ENCODE measurements around the gene ZNF697. TPM values are rescaled to one million over a fixed set of nuclear protein-coding genes. Genes with fewer than 3 reads are reported as not detected.
A peak's percentile ranks its signal among the peaks of the same experiment; 100 is the strongest.

ZNF697 gene
- total RNA-seq, 1 experiment from 2014 or later: 2.9 TPM

DNA sequence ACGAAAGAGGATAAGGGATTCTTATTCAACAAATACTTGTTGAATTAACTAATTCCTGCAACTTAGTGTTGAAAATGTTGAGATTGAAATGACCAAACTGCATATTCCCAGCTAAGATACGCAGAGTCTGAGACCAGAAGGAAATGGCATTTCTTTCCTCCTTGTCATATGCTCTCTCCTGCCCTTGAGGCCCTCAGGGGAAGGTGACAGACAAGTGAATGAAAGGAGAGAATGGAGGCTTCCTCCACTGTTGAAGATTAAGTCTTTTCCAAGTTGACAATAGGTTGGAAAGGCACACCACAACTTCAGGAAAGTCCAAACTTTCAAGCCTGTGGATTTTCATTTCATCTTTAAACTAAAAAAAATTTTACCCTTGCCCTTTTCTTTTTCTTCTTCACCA, 3.1 kb upstream of the ZNF697 start:
- peaks cover 3% of the 10 kb centered on the region for H3K27me3 Mint-ChIP-seq (ENCODE audit: insufficient read depth, unreplicated experiment)
- intact Hi-C loops (cut with micrococcal nuclease; ENCODE audit: unreplicated experiment): no loop called here
- H3K4me3 ChIP-seq (ENCODE audit: low read depth, low read length): no peak overlapping the region
- BruUV-seq (replicated peaks): no TSS peak
- POLR2A ChIA-PET: no interaction called here
- H3K27me3 ChIP-seq (replicated peaks; ENCODE audit: control insufficient read depth, insufficient read depth, low read length): no peaks in the 10 kb centered on the region
- CTCF ChIA-PET: no interaction called here
- H3K4me1 Mint-ChIP-seq (ENCODE audit: low read depth, unreplicated experiment): peaks cover 6% of the 10 kb centered on the region
- H3K4me1 ChIP-seq: no peaks in the 10 kb centered on the region
- no peak for DNase-seq
- no peaks in the 10 kb centered on the region for H3K9me3 Mint-ChIP-seq (ENCODE audit: unreplicated experiment)
- H3K27ac Mint-ChIP-seq (ENCODE audit: unreplicated experiment): no peak overlapping the region
- no peak overlapping the region for H3K4me3 Mint-ChIP-seq (ENCODE audit: unreplicated experiment)
- TF ChIP-seq, protein P1, sequence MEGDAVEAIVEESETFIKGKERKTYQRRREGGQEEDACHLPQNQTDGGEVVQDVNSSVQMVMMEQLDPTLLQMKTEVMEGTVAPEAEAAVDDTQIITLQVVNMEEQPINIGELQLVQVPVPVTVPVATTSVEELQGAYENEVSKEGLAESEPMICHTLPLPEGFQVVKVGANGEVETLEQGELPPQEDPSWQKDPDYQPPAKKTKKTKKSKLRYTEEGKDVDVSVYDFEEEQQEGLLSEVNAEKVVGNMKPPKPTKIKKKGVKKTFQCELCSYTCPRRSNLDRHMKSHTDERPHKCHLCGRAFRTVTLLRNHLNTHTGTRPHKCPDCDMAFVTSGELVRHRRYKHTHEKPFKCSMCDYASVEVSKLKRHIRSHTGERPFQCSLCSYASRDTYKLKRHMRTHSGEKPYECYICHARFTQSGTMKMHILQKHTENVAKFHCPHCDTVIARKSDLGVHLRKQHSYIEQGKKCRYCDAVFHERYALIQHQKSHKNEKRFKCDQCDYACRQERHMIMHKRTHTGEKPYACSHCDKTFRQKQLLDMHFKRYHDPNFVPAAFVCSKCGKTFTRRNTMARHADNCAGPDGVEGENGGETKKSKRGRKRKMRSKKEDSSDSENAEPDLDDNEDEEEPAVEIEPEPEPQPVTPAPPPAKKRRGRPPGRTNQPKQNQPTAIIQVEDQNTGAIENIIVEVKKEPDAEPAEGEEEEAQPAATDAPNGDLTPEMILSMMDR (IDR thresholded peaks at IDR 0.05; ENCODE audit: insufficient read depth in 1 of 2, low read depth in 1 of 2, low read length in 1 of 2, severe bottlenecking in 1 of 2, unreplicated experiment in 1 of 2): no peak
- no peaks in the 10 kb centered on the region for H3K36me3 Mint-ChIP-seq (ENCODE audit: insufficient read depth, unreplicated experiment)
- H3K9me3 ChIP-seq: no peaks in the 10 kb centered on the region
- no peaks in the 10 kb centered on the region for H3K36me3 ChIP-seq (ENCODE audit: control insufficient read depth, insufficient read depth, low read length)

DNA sequence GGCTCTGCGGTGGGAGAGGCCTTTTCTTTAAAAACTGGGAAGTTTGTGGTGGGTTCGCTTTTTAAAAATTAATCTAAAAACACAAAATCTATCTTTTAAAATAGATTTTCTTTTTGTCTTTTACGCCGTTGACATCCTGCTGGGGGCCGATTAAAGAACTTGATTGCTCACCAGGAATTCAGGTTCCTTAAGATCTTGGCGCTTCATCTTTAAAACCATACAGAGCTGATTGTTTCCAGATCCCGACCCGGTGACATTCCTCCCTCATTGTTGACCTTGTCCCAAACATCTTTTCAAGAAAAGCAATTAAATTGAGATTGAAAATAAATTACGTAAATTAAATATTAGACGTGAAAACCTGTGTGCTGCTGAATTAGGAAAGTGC, 546 bp upstream of the ZNF697 start:
- TF ChIP-seq, protein P1 (IDR thresholded peaks at IDR 0.05; ENCODE audit: insufficient read depth in 1 of 2, low read depth in 1 of 2, low read length in 1 of 2, severe bottlenecking in 1 of 2, unreplicated experiment in 1 of 2): no peak
- Mint-ChIP-seq H3K4me1 (ENCODE audit: low read depth, unreplicated experiment) (peaks cover 9% of the 10 kb centered on the region), H3K27ac (ENCODE audit: unreplicated experiment) (peak overlapping the region; percentile 40), H3K36me3 (ENCODE audit: insufficient read depth, unreplicated experiment) (no peaks in the 10 kb centered on the region), H3K9me3 (ENCODE audit: unreplicated experiment) (no peaks in the 10 kb centered on the region), H3K27me3 (ENCODE audit: insufficient read depth, unreplicated experiment) (peaks cover 3% of the 10 kb centered on the region), H3K4me3 (ENCODE audit: unreplicated experiment) (peak overlapping the region; percentile 97)
- Histone ChIP-seq H3K36me3 (ENCODE audit: control insufficient read depth, insufficient read depth, low read length) (no peaks in the 10 kb centered on the region), H3K4me3 (ENCODE audit: low read depth, low read length) (peak overlapping the region; percentile 89), H3K27me3 (replicated peaks; ENCODE audit: control insufficient read depth, insufficient read depth, low read length) (no peaks in the 10 kb centered on the region), H3K9me3 (no peaks in the 10 kb centered on the region), H3K4me1 (no peaks in the 10 kb centered on the region)
- CTCF ChIA-PET: interaction anchor here (1.2 to 2.7 kb wide), 3 partner anchors 11 to 27 kb away, joined by 6 to 13 read pairs (median 6); no protein-coding TSS in a partner anchor
- no peak for DNase-seq
- POLR2A ChIA-PET: interaction anchor here (1.0 to 1.5 kb wide), 2 partner anchors 32 to 64 kb away, joined by 4 to 9 read pairs; partner anchors contain the start of gene PHGDH
- intact Hi-C loops (cut with micrococcal nuclease; ENCODE audit: unreplicated experiment): loop anchor here (1.0 to 5.0 kb wide), 3 partner anchors 12 to 36 kb away; no protein-coding TSS in a partner anchor
- TSS peak; percentile 44 for BruUV-seq (replicated peaks)

DNA sequence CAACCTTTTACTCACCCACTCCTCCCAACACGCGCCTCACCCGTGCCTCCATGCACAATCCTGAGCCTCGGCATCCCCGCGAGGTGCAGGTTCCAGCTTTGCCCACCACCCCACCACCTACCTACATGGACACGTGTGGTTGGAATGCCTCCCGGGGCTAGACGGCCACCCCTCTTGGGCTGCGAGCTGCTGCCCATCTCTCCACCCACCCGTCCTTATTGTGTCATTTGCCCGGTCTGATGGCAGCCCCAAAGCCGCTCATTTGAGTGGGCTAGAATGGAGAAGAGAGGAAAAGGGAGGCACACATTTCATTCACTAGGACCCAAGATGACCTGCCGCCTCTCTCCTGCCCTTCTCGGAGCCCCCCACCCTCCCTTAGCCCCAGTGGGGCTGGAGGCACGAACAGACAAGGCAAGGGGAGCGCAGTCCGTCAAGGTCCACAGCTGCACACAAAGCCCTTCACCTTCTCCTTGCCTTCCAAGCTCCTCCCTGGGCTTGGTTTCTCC, 785 bp downstream of the ZNF697 start:
- Mint-ChIP-seq H3K27ac (ENCODE audit: unreplicated experiment) (peak overlapping the region; percentile 40), H3K36me3 (ENCODE audit: insufficient read depth, unreplicated experiment) (no peaks in the 10 kb centered on the region), H3K4me1 (ENCODE audit: low read depth, unreplicated experiment) (peaks cover 9% of the 10 kb centered on the region), H3K27me3 (ENCODE audit: insufficient read depth, unreplicated experiment) (no peaks in the 10 kb centered on the region), H3K9me3 (ENCODE audit: unreplicated experiment) (no peaks in the 10 kb centered on the region), H3K4me3 (ENCODE audit: unreplicated experiment) (peak overlapping the region; percentile 97)
- no TSS peak for BruUV-seq (replicated peaks)
- intact Hi-C loops (cut with micrococcal nuclease; ENCODE audit: unreplicated experiment): loop anchor here (5.0 kb wide), 1 partner anchor 35 kb away; no protein-coding TSS in a partner anchor
- TF ChIP-seq, protein P1 (IDR thresholded peaks at IDR 0.05; ENCODE audit: insufficient read depth in 1 of 2, low read depth in 1 of 2, low read length in 1 of 2, severe bottlenecking in 1 of 2, unreplicated experiment in 1 of 2): no peak
- ChIA-PET POLR2A (interaction anchor here (1.5 kb wide), 1 partner anchor 65 kb away, joined by 9 read pairs; the partner anchor contains the start of gene PHGDH), CTCF (interaction anchor here (0.6 to 2.7 kb wide), 7 partner anchors 10 to 37 kb away, joined by 3 to 13 read pairs (median 6); no protein-coding TSS in a partner anchor)
- H3K9me3 ChIP-seq: no peaks in the 10 kb centered on the region
- peak overlapping the region; percentile 89 for H3K4me3 ChIP-seq (ENCODE audit: low read depth, low read length)
- H3K27me3 ChIP-seq (replicated peaks; ENCODE audit: control insufficient read depth, insufficient read depth, low read length): no peaks in the 10 kb centered on the region
- peak in 1 of 2 experiments; percentile 2 for DNase-seq
- no peaks in the 10 kb centered on the region for H3K4me1 ChIP-seq
- H3K36me3 ChIP-seq (ENCODE audit: control insufficient read depth, insufficient read depth, low read length): no peaks in the 10 kb centered on the region

Data from Caco-2 (cell line).